ENCODE data around the gene DZANK1. TPM values are rescaled to one million over a fixed set of nuclear protein-coding genes. Genes with fewer than 3 reads are reported as not detected.

The DZANK1 gene
- total and polyA plus RNA-seq, 2 donors (not counting 3 experiments of a cell fraction or from before 2014, with no cell fraction given): 1.1 to 1.8 TPM

DNA sequence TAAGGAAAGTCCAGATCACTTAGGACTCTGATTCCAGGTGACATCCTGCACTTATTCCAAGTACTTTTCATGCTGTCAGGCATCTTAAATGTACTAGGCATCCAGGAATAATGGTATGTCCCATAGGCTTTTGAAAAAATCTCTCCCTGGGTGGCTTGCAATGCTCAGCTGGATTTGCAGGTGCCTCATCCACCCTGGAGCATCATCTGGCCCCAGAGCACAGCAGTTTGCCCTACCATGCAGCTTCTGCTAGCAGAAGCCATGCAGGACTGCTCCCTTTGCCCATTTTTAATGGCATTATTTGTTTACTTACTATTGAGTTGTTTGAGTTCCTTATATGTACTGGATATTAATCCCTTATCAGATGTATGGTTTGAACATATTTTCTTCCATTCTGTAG is 45.2 kb downstream of the DZANK1 start:
- H3K9ac ChIP-seq (replicated peaks; ENCODE audit: extremely low read depth, insufficient read depth, low read length): no peak overlapping the region
- H3K79me2 ChIP-seq (ENCODE audit: control insufficient read depth, insufficient read depth, low read length): no peaks in the 10 kb centered on the region
- ChIA-PET POLR2A (no interaction called here), CTCF (interaction anchor here (0.9 kb wide), 1 partner anchor 9 kb away, joined by 3 read pairs; no protein-coding TSS in a partner anchor)
- H2AFZ ChIP-seq (ENCODE audit: low read depth, low read length): no peak overlapping the region
- H3K27ac ChIP-seq (ENCODE audit: insufficient read depth, low read depth, low read length): no peak overlapping the region
- no peak overlapping the region for H3K4me3 ChIP-seq (replicated peaks in 1 of 3; ENCODE audit: insufficient read depth in 1 of 3, low read depth in 1 of 3, low read length in 3 of 3)
- peaks cover 0 to 3% of the 10 kb centered on the region in 2 experiments for H3K27me3 ChIP-seq (ENCODE audit: control insufficient read depth in 2 of 2, insufficient read depth in 2 of 2, low read length in 2 of 2)
- no TSS peak for BruUV-seq (replicated peaks)
- intact Hi-C loops (cut with micrococcal nuclease): no loop called here
- DNase-seq (ENCODE audit: low read depth, low spot score): no peak
- no peaks in the 10 kb centered on the region for H3K9me1 ChIP-seq (replicated peaks; ENCODE audit: control insufficient read depth, extremely low read depth, insufficient read depth, low read length)
- no peaks in the 10 kb centered on the region for H3K36me3 ChIP-seq (ENCODE audit: control insufficient read depth in 2 of 2, extremely low read depth in 1 of 2, insufficient read depth in 2 of 2, low read length in 2 of 2)
- dilution Hi-C loops (cut with MboI; ENCODE audit: extremely low pct_ligation_motif_present, low sequenced_read_pairs): no loop called here
- no peaks in the 10 kb centered on the region for H3K9me3 ChIP-seq (replicated peaks; ENCODE audit: control insufficient read depth, insufficient read depth, low read length)
- no peak for FAIRE-seq
- no peak for TF ChIP-seq EZH2 (IDR thresholded peaks at IDR 0.05; ENCODE audit: borderline replicate concordance, low read depth, low read length, severe bottlenecking)
- TF ChIP-seq, protein P1, sequence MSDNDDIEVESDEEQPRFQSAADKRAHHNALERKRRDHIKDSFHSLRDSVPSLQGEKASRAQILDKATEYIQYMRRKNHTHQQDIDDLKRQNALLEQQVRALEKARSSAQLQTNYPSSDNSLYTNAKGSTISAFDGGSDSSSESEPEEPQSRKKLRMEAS (IDR thresholded peaks at IDR 0.05; ENCODE audit: insufficient read depth, insufficient read length): no peak
- no peak for TF ChIP-seq FOS (IDR thresholded peaks at IDR 0.05; ENCODE audit: borderline replicate concordance, insufficient read depth, low read length)
- no peak for TF ChIP-seq JUN (IDR thresholded peaks at IDR 0.05; ENCODE audit: borderline replicate concordance, insufficient read depth, insufficient read length, low read depth)
- TF ChIP-seq MYC (IDR thresholded peaks at IDR 0.05; ENCODE audit: low read depth, low read length): no peak
- no peak for TF ChIP-seq GATA2 (IDR thresholded peaks at IDR 0.05; ENCODE audit: insufficient read depth, insufficient read length, low read depth, low read length)
- no peak for TF ChIP-seq POLR2A (IDR thresholded peaks at IDR 0.05; ENCODE audit: low read depth, low read length)
- TF ChIP-seq POLR2AphosphoS5 (IDR thresholded peaks at IDR 0.05; ENCODE audit: insufficient read depth, low read depth, low read length): no peak
- TF ChIP-seq, protein P2, sequence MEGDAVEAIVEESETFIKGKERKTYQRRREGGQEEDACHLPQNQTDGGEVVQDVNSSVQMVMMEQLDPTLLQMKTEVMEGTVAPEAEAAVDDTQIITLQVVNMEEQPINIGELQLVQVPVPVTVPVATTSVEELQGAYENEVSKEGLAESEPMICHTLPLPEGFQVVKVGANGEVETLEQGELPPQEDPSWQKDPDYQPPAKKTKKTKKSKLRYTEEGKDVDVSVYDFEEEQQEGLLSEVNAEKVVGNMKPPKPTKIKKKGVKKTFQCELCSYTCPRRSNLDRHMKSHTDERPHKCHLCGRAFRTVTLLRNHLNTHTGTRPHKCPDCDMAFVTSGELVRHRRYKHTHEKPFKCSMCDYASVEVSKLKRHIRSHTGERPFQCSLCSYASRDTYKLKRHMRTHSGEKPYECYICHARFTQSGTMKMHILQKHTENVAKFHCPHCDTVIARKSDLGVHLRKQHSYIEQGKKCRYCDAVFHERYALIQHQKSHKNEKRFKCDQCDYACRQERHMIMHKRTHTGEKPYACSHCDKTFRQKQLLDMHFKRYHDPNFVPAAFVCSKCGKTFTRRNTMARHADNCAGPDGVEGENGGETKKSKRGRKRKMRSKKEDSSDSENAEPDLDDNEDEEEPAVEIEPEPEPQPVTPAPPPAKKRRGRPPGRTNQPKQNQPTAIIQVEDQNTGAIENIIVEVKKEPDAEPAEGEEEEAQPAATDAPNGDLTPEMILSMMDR (IDR thresholded peaks at IDR 0.05; ENCODE audit: extremely low read depth in 1 of 2, insufficient read depth in 1 of 2, low read depth in 1 of 2, low read length in 2 of 2): no peak
- no peaks in the 10 kb centered on the region for H3K4me1 ChIP-seq (ENCODE audit: control insufficient read depth, extremely low read depth, insufficient read depth, low read length)
- H4K20me1 ChIP-seq (replicated peaks; ENCODE audit: control insufficient read depth, extremely low read depth, insufficient read depth, low read length): no peaks in the 10 kb centered on the region
- H3K4me2 ChIP-seq (ENCODE audit: insufficient read depth, low read length): no peak overlapping the region
